Esophagus muscularis mucosa (tissue), 4 donors: ENCODE measurements around the gene ZNF534. TPM values are rescaled to one million over a fixed set of nuclear protein-coding genes. Genes with fewer than 3 reads are reported as not detected.

Experiments used
- DNase-seq: peaks from one replicate; pipeline ENCODE4 v3.0.0-alpha.2; 2017; ENCODE audit errors: extremely low spot score
- H3K27ac ChIP-seq, 4 donors: fragments of 200-600 bp; sonication (generic); replicated peaks in 1 of 4; 1 replicate in 3 of 4; 2 replicates in 1 of 4; pipeline ENCODE4 v1.5.1; 2016 to 2019; ENCODE audit warnings: mild to moderate bottlenecking in 1 of 4
- H3K27me3 ChIP-seq, 4 donors: fragments of 200-600 bp; sonication (generic); one replicate each; pipeline versions ENCODE4 v1.5.1 to v1.6.0; 2016 to 2019
- H3K36me3 ChIP-seq, 4 donors: fragments of 200-600 bp; sonication (generic); one replicate each; pipeline ENCODE4 v1.5.1; 2016 to 2019
- H3K4me1 ChIP-seq, 4 donors: fragments of 200-600 bp; sonication (generic); one replicate each; pipeline ENCODE4 v1.5.1; 2016 to 2019
- H3K4me3 ChIP-seq, 4 donors: fragments of 200-600 bp; sonication (generic); 1 replicate in 2 of 4; 2 replicates in 2 of 4; pipeline ENCODE4 v1.5.1; 2016 to 2019; ENCODE audit warnings: mild to moderate bottlenecking in 4 of 4, moderate library complexity in 1 of 4
- H3K9me3 ChIP-seq, 4 donors: fragments of 200-600 bp; sonication (generic); 1 replicate in 3 of 4; 2 replicates in 1 of 4; pipeline ENCODE4 v1.5.1; 2016 to 2019
- CTCF ChIP-seq, 3 experiments: fragments of 200-600 bp in 2 of 3; fragments of 450-650 bp in 1 of 3; sonication (generic) in 2 of 3; IDR thresholded peaks; one replicate each; pipeline ENCODE4 v1.5.1; 2017 to 2019; ENCODE audit warnings: antibody characterized with exemption in 3 of 3, mild to moderate bottlenecking in 2 of 3, moderate library complexity in 1 of 3
- EP300 ChIP-seq: sonication (generic); formaldehyde crosslinking; IDR thresholded peaks from one replicate; pipeline ENCODE4 v1.6.1; 2017; ENCODE audit warnings: antibody characterized with exemption
- POLR2A ChIP-seq: fragments of 450-650 bp; IDR thresholded peaks from one replicate; pipeline ENCODE4 v1.6.1; 2017; ENCODE audit warnings: antibody characterized with exemption, moderate library complexity, mild to moderate bottlenecking, low read depth
- POLR2AphosphoS5 ChIP-seq, 2 donors: sonication (generic); formaldehyde crosslinking; IDR thresholded peaks; one replicate each; pipeline ENCODE4 v1.6.1; 2017; ENCODE audit warnings: antibody characterized with exemption in 2 of 2
- WGBS: methylation state at CpG from one replicate; pipeline ENCODE4 v1.1.5; 2018; 5-methylcytosine and 5-hydroxymethylcytosine counted together
- intact Hi-C: fragments of 100-400 bp; cut with DNase I; formaldehyde crosslinking; loops from one replicate; pipeline ENCODE4 v1.15.1; 2023
- total RNA-seq, 4 donors: library from RNA; depleted of rRNA; stranded (reverse); fragments of >200 nt; gene quantifications; one replicate each; pipeline versions ENCODE4 v1.1.0 to v1.2.1, GENCODE V29; 2016

ZNF534 gene
- total RNA-seq, 4 donors from 2014 or later: 0.17 to 0.63 (median 0.43) TPM

DNA sequence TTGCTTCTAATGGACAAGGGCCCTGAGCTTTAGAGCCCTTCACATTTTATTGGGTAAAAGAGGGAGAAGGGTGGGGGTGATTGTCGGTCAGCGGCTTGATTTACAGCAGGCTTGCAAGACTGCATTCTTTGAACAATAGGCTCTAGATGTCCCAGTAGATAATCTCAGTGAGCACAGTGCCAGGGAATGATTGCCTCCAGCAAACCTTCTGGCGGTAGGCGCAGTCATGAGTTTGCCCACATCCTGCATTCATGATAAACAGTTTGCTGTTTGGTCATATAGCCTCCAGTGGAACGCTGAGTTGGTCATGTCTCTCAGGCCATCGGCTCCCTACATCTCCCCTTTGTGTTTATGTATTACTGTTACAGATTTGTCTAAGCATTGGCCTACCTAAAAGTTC is 18.7 kb upstream of the ZNF534 start:
- no peak for DNase-seq
- no peak overlapping the region for H3K4me3 ChIP-seq
- no peak overlapping the region for H3K27ac ChIP-seq
- peaks cover 12 to 89% (median 84%) of the 10 kb centered on the region in 4 donors for H3K9me3 ChIP-seq
- TF ChIP-seq EP300: no peak
- no peak for TF ChIP-seq POLR2AphosphoS5 (IDR thresholded peaks at IDR 0.05)
- TF ChIP-seq CTCF (IDR thresholded peaks at IDR 0.05): no peak
- TF ChIP-seq POLR2A: no peak
- H3K4me1 ChIP-seq: no peaks in the 10 kb centered on the region
- H3K36me3 ChIP-seq: peaks cover 87 to 99% (median 97%) of the 10 kb centered on the region in 4 donors
- intact Hi-C loops: no loop called here
- no peaks in the 10 kb centered on the region for H3K27me3 ChIP-seq
- WGBS: 100% methylated on average over 6 of the region's 6 CpGs

DNA sequence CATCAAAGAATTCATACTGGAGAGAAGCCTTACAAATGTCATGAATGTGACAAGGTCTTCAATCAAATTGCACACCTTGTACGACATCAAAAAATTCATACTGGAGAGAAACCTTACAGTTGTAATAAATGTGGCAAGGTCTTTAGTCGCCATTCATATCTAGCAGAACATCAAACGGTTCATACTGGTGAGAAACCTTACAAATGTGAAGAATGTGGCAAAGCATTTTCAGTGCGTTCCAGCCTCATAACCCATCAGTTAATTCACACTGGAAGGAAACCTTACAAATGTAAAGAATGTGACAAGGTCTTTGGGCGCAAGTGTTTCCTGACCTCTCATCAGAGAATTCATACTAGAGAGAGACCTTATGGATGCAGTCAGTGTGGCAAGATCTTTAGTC is 13.2 kb upstream of the ZNF534 start:
- Histone ChIP-seq H3K27me3 (no peaks in the 10 kb centered on the region), H3K9me3 (peaks cover 22 to 100% (median 92%) of the 10 kb centered on the region in 4 donors), H3K36me3 (peaks cover 33 to 45% (median 43%) of the 10 kb centered on the region in 4 donors), H3K27ac (no peak overlapping the region), H3K4me1 (no peaks in the 10 kb centered on the region), H3K4me3 (no peak overlapping the region)
- TF ChIP-seq POLR2A (no peak), POLR2AphosphoS5 (IDR thresholded peaks at IDR 0.05) (no peak), EP300 (no peak), CTCF (IDR thresholded peaks at IDR 0.05) (no peak)
- DNase-seq: no peak
- 96% methylated on average over 5 of the region's 5 CpGs for WGBS
- intact Hi-C loops: no loop called here

DNA sequence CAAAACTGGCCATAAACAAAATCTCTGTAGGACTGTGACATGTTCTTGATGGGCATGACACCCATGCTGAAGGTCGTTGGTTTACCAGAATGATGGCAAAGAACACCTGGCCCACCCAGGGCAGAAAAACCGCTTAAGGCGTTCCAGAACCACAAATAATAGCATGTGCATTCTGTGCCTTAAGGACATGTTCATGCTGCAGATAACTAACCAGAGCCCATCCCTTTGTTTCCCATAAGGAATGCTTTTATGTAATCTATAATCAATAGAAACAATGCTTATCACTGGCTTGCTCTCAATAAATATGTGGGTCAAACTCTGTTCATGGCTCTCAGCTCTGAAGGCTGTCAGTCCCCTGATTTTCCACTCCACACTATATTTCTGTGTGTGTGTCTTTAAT is 13.2 kb downstream of the ZNF534 start:
- DNase-seq: no peak
- Histone ChIP-seq H3K4me3 (no peak overlapping the region), H3K4me1 (no peaks in the 10 kb centered on the region), H3K36me3 (peaks cover 0 to 12% (median 5%) of the 10 kb centered on the region in 4 donors), H3K27me3 (no peaks in the 10 kb centered on the region), H3K9me3 (peaks cover 0 to 78% (median 64%) of the 10 kb centered on the region in 4 donors), H3K27ac (no peak overlapping the region)
- TF ChIP-seq POLR2A (no peak), EP300 (no peak), POLR2AphosphoS5 (IDR thresholded peaks at IDR 0.05) (no peak), CTCF (IDR thresholded peaks at IDR 0.05) (no peak)
- WGBS: 83% methylated on average over 3 of the region's 3 CpGs
- intact Hi-C loops: no loop called here

- Histone ChIP-seq H3K36me3 (no peaks in the 10 kb centered on the region), H3K27me3 (no peaks in the 10 kb centered on the region), H3K27ac (no peak overlapping the region), H3K4me1 (no peaks in the 10 kb centered on the region), H3K9me3 (peaks cover 0 to 79% (median 61%) of the 10 kb centered on the region in 4 donors), H3K4me3 (no peak overlapping the region)
- TF ChIP-seq CTCF (IDR thresholded peaks at IDR 0.05) (no peak), EP300 (no peak), POLR2AphosphoS5 (IDR thresholded peaks at IDR 0.05) (no peak), POLR2A (no peak)
- WGBS: 45% methylated on average over 2 of the region's 2 CpGs
- DNase-seq: no peak
- intact Hi-C loops: no loop called here
Observed at GRCh38 chr19:52444506-52444905, 15.6 kb downstream of the ZNF534 start.

- TF ChIP-seq CTCF (IDR thresholded peaks at IDR 0.05) (no peak), EP300 (no peak), POLR2AphosphoS5 (IDR thresholded peaks at IDR 0.05) (no peak), POLR2A (no peak)
- Histone ChIP-seq H3K4me3 (no peak overlapping the region), H3K36me3 (peaks cover 3 to 9% (median 6%) of the 10 kb centered on the region in 4 donors), H3K9me3 (peaks cover 0 to 87% (median 71%) of the 10 kb centered on the region in 4 donors), H3K4me1 (peaks cover 4 to 8% (median 7%) of the 10 kb centered on the region in 4 donors), H3K27me3 (peaks cover 0 to 8% (median 0%) of the 10 kb centered on the region in 4 donors), H3K27ac (no peak overlapping the region)
- intact Hi-C loops: no loop called here
- 20% methylated on average over 14 of the region's 41 CpGs for WGBS
- no peak for DNase-seq
Observed at GRCh38 chr19:52451241-52451640, 22.3 kb downstream of the ZNF534 start.
